Vagina (tissue), 2 donors: ENCODE data around the gene RNF111. TPM values are rescaled to one million over a fixed set of nuclear protein-coding genes. Genes with fewer than 3 reads are reported as not detected.

Source experiments
- DNase-seq, 2 donors: peaks; one replicate each; pipeline ENCODE4 v3.0.0-alpha.2; 2017; ENCODE audit errors: extremely low spot score in 2 of 2
- H3K27ac ChIP-seq: fragments of 200-600 bp; sonication (generic); one replicate; pipeline ENCODE4 v1.5.1; 2019
- H3K27me3 ChIP-seq: fragments of 200-600 bp; sonication (generic); one replicate; pipeline ENCODE4 v1.5.1; 2019
- H3K36me3 ChIP-seq, 2 donors: fragments of 200-600 bp; sonication (generic); one replicate each; pipeline ENCODE4 v1.5.1; 2017 to 2019
- H3K4me1 ChIP-seq: fragments of 200-600 bp; sonication (generic); one replicate; pipeline ENCODE4 v1.5.1; 2019
- H3K4me3 ChIP-seq, 2 donors: fragments of 200-600 bp; sonication (generic); 1 replicate in 1 of 2; 2 replicates in 1 of 2; pipeline ENCODE4 v1.5.1; 2016 to 2019
- H3K9me3 ChIP-seq: fragments of 200-600 bp; sonication (generic); one replicate; pipeline ENCODE4 v1.5.1; 2019
- CTCF ChIP-seq, 3 experiments: fragments of 450-650 bp in 2 of 3; fragments of 200-600 bp in 1 of 3; sonication (generic) in 1 of 3; IDR thresholded peaks; one replicate each; pipeline ENCODE4 v1.5.1; 2017 to 2019; ENCODE audit warnings: antibody characterized with exemption in 3 of 3, mild to moderate bottlenecking in 2 of 3, moderate library complexity in 2 of 3
- POLR2A ChIP-seq, 2 donors: fragments of 450-650 bp; IDR thresholded peaks; one replicate each; pipeline ENCODE4 v1.6.1; 2017; ENCODE audit warnings: antibody characterized with exemption in 2 of 2, mild to moderate bottlenecking in 2 of 2, moderate library complexity in 2 of 2
- POLR2AphosphoS5 ChIP-seq, 2 donors: sonication (generic); formaldehyde crosslinking; IDR thresholded peaks; one replicate each; pipeline ENCODE4 v1.9.0; 2017; ENCODE audit warnings: antibody characterized with exemption in 2 of 2, mild to moderate bottlenecking in 2 of 2, low read depth in 1 of 2; ENCODE audit not compliant: insufficient read depth in 1 of 2
- intact Hi-C: fragments of 100-400 bp; cut with DNase I; formaldehyde crosslinking; loops from one replicate; pipeline ENCODE4 v1.15.1; 2023
- total RNA-seq: library from RNA; depleted of rRNA; stranded (reverse); fragments of >200 nt; gene quantifications from one replicate; pipeline ENCODE4 v1.2.3, GENCODE V29; 2016

RNF111 gene
- total RNA-seq, 1 donor from 2014 or later, result 35.6 TPM

DNA sequence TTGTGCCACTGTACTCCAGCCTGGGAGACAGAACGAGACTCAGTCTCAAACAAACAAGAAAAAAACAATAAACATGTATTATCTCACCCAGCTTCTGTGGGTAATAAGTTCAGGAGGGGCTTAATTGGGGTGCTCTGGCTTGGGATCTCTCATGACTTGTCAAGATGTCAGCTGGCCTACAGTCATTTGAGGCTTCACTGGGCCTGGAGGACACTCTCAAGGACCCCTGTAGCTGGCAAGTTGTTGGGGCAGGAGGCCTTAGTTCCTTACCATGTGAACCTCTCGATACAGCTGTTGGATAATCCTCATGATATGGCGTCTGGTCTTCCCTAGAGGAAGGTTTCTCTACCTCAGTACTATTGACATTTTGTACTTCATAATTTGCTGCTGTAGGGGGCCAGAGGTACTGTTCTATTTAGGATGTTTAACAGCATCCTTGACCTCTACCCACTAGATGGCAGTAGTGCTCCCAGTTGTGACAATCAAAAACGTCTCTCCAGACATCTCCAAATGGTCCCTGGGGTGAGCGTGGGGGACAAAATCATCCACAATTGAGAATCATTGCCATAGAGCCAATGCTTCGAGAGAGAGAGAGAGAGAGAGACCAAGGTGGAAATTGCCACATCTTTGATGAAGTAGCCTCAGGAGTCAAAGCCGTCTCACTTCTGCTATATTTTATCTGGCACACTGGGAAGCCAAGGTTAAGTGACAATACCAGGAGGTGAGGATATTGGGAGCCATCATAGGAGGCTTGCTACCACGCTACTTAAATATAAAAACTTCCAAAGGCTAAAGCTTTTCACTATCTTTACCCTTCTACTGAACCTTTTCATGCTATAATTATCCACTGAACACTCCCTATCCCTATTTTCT, 30.1 kb upstream of the RNF111 start:
- H3K4me1 ChIP-seq, result peaks cover 4% of the 10 kb centered on the region
- TF ChIP-seq POLR2A (IDR thresholded peaks at IDR 0.05) (no peak), CTCF (IDR thresholded peaks at IDR 0.05) (peak; percentile 41 to 48 (median 44))
- H3K27ac ChIP-seq, result no peak overlapping the region
- no peaks in the 10 kb centered on the region for H3K36me3 ChIP-seq
- no peaks in the 10 kb centered on the region for H3K9me3 ChIP-seq
- no peaks in the 10 kb centered on the region for H3K27me3 ChIP-seq
- intact Hi-C loops, result no loop called here
- H3K4me3 ChIP-seq, result no peak overlapping the region
- no peak for DNase-seq

GRCh38 chr15:58958811-58959210, 28.7 kb upstream of the RNF111 start:
- Histone ChIP-seq H3K4me1 (no peaks in the 10 kb centered on the region), H3K36me3 (no peaks in the 10 kb centered on the region), H3K27ac (no peak overlapping the region), H3K27me3 (no peaks in the 10 kb centered on the region), H3K9me3 (no peaks in the 10 kb centered on the region), H3K4me3 (no peak overlapping the region)
- DNase-seq, result no peak
- no peak for TF ChIP-seq POLR2AphosphoS5 (IDR thresholded peaks at IDR 0.05; ENCODE audit: insufficient read depth in 1 of 2, low read depth in 1 of 2)
- no peak for TF ChIP-seq CTCF (IDR thresholded peaks at IDR 0.05)
- no peak for TF ChIP-seq POLR2A (IDR thresholded peaks at IDR 0.05)
- intact Hi-C loops, result no loop called here

- no peaks in the 10 kb centered on the region for H3K27me3 ChIP-seq
- no peak overlapping the region for H3K27ac ChIP-seq
- no peak overlapping the region for H3K4me3 ChIP-seq
- TF ChIP-seq CTCF (IDR thresholded peaks at IDR 0.05) (no peak), POLR2AphosphoS5 (IDR thresholded peaks at IDR 0.05; ENCODE audit: insufficient read depth in 1 of 2, low read depth in 1 of 2) (no peak), POLR2A (IDR thresholded peaks at IDR 0.05) (no peak)
- H3K36me3 ChIP-seq, result no peaks in the 10 kb centered on the region
- DNase-seq, result no peak
- intact Hi-C loops, result no loop called here
- no peaks in the 10 kb centered on the region for H3K4me1 ChIP-seq
- no peaks in the 10 kb centered on the region for H3K9me3 ChIP-seq
Measured at GRCh38 chr15:58962136-58962535, 25.3 kb upstream of the RNF111 start.

DNA sequence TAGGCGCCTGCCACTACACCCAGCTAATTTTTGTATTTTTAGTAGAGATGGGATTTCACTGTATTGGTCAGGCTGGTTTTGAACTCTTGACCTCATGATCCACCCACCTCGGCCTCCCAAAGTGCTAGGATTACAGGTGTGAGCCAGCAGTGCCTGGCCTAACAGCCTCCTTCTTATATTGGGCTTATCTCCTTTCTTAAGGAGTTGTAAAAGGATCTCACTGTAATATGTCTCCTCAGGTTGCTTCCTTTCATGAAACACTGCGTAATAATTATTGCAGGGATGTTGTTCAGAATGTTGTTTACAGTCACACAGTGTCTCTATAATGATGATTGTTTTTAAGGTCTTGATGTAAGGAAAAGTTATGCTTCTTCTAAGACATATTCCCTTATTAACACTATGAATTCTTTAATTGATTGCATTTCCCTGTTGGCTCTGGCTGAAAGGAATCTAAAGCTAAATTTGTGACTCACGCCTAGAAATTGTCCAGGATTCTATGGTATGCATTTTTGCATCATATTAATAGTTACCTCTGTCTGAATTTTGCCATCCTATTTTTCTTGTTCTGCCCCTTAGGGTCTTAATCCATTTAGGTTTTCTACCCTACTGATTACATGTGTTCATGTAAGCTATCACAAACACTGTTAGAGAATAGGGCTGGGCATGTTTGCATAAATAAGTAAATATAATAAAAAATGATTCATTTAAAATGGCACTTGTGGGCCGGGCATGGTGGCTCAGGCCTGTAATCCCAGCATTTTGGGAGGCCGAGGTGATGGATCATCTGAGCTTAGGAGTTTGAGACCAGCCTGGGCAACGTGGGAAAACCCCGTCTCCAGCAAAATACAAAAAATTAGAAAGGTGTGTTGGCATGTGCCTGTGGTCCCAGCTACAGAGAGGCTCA, 24.5 kb upstream of the RNF111 start:
- Histone ChIP-seq H3K9me3 (no peaks in the 10 kb centered on the region), H3K4me3 (no peak overlapping the region), H3K27ac (no peak overlapping the region), H3K4me1 (no peaks in the 10 kb centered on the region), H3K36me3 (no peaks in the 10 kb centered on the region), H3K27me3 (no peaks in the 10 kb centered on the region)
- intact Hi-C loops, result no loop called here
- DNase-seq, result no peak
- TF ChIP-seq CTCF (IDR thresholded peaks at IDR 0.05) (no peak), POLR2A (IDR thresholded peaks at IDR 0.05) (no peak), POLR2AphosphoS5 (IDR thresholded peaks at IDR 0.05; ENCODE audit: insufficient read depth in 1 of 2, low read depth in 1 of 2) (no peak)
